Activated naive CD8-positive, alpha-beta T cell treated with anti-CD3 and anti-CD28 coated beads, Interleukin-2, amount 50 U/mL, for 24 hours (primary cell): ENCODE results near the gene MRPL30.
"Not testable (repeated sequence)": the region's sequence is repeated elsewhere in the genome, so short reads cannot be mapped to it uniquely, and the experiment has no call there.

Experiments used
- ATAC-seq: fragments of 150-1000 bp; cut with Tn5 transposase; one replicate; pipeline ENCODE4 v1.10.0; 2021
- DNase-seq: peaks from one replicate; pipeline ENCODE4 v3.0.0; 2021
- H3K27ac Mint-ChIP-seq: one replicate; pipeline ENCODE4 v1.8.0; 2021; ENCODE audit warnings: mild to moderate bottlenecking, mixed read lengths
- H3K27me3 Mint-ChIP-seq: one replicate; pipeline ENCODE4 v1.8.0; 2021; ENCODE audit warnings: mixed read lengths
- H3K36me3 Mint-ChIP-seq: one replicate; pipeline ENCODE4 v1.8.0; 2021; ENCODE audit warnings: low read depth, mixed read lengths
- H3K4me1 Mint-ChIP-seq: one replicate; pipeline ENCODE4 v1.8.0; 2021; ENCODE audit warnings: mixed read lengths
- H3K4me3 Mint-ChIP-seq: one replicate; pipeline ENCODE4 v1.8.0; 2021; ENCODE audit warnings: mild to moderate bottlenecking, moderate library complexity, mixed read lengths
- H3K9me3 Mint-ChIP-seq: one replicate; pipeline ENCODE4 v1.8.0; 2021; ENCODE audit warnings: mixed read lengths

The MRPL30 gene

DNA sequence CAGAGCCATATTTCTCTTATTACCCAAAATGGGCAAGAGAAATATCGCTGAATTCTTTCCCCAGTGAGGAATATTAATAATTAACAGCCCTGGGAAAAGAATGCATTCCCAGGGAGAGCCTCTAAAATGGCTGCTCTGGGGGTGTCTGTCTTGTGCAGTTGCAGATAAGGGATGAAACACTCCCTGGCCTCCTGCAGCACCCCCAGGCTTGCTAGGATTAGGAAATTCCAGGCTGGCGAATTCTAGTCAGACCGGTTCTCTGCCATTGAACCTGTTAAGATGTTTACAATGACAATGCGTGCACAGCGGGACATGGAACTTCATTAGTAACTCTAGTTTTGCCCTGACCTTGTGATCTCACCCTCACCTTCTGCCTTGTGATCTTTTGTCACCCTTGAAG, 24.5 kb downstream of the MRPL30 start:
- no peak overlapping the region for H3K4me3 Mint-ChIP-seq
- no peaks in the 10 kb centered on the region for H3K9me3 Mint-ChIP-seq
- no peak for DNase-seq
- H3K27me3 Mint-ChIP-seq = no peaks in the 10 kb centered on the region
- H3K36me3 Mint-ChIP-seq = peaks cover 21% of the 10 kb centered on the region
- no peak overlapping the region for H3K27ac Mint-ChIP-seq
- H3K4me1 Mint-ChIP-seq = no peaks in the 10 kb centered on the region
- ATAC-seq = no peak

DNA sequence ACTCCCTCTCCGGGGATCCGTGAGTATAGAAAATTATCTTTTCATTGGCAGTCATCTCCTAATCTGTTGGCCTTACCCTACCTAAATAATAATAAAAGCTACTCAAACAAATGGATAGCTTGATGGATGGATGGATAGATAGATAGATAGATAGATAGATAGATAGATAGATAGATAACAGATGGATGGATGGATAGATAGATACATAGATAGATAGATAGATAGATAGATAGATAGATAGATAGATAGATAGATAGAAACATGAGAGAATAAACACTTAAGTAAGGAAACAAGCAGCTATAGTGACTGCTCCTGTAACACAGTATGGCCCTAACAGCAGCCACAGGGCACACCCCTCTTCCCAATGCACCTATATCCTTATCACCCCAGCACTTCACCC, 35.1 kb downstream of the MRPL30 start:
- no peak for DNase-seq
- Mint-ChIP-seq H3K4me1 (no peaks in the 10 kb centered on the region), H3K9me3 (no peaks in the 10 kb centered on the region), H3K27ac (no peak overlapping the region), H3K4me3 (no peak overlapping the region), H3K27me3 (no peaks in the 10 kb centered on the region), H3K36me3 (peaks cover 9% of the 10 kb centered on the region)
- ATAC-seq = no peak

DNA sequence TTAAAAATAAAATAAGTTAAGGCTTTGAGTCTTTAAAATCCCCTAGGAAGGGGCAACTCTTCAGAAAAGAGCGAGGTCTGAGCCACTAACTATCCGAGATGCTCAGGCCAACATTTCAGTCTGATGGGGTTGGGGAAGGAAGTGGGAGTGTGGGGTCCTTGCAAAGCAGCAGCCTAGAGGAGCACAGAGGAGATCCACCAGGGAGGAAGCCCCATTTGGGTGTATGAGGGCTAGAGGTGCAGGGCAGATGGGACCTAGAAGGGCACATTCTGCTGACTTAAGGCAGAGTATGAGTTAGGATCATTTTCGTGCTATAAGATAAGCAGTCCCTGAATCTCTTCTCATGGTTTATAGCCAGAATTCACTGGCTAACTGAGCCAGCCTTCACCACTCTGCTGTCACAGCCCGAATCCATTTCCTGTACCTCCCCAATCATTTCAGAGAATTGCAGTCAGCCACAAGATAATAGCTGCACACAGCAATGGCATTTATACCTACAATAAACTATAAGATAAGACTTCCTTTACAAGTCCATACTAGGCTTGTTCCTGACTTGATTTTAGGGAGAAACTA, 37.0 kb downstream of the MRPL30 start:
- Mint-ChIP-seq H3K9me3 (no peaks in the 10 kb centered on the region), H3K27ac (no peak overlapping the region), H3K27me3 (no peaks in the 10 kb centered on the region), H3K4me3 (no peak overlapping the region), H3K4me1 (no peaks in the 10 kb centered on the region), H3K36me3 (peaks cover 13% of the 10 kb centered on the region)
- ATAC-seq (no peak), DNase-seq (no peak)

DNA sequence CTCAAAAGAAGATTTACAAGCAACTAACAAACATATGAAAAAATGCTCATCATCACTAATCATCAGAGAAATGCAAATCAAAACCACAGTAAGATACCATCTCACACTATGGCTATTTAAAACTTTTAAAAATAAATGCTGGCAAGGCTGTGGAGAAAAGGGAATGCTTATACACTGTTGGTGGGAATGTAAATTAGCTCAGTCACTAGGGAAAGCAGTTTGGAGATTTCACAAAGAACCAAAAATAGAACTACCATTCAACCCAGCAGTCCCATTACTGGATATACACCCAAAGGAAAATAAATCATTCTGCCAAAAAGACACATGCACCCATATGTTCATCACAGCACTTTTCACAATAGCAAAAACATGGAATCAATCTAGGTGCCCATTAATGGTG, 52.2 kb downstream of the MRPL30 start:
- not testable (repeated sequence) for DNase-seq, H3K36me3 Mint-ChIP-seq, ATAC-seq, H3K4me1 Mint-ChIP-seq, H3K27ac Mint-ChIP-seq, H3K4me3 Mint-ChIP-seq, H3K27me3 Mint-ChIP-seq
- peaks cover 24% of the 10 kb centered on the region for H3K9me3 Mint-ChIP-seq

DNA sequence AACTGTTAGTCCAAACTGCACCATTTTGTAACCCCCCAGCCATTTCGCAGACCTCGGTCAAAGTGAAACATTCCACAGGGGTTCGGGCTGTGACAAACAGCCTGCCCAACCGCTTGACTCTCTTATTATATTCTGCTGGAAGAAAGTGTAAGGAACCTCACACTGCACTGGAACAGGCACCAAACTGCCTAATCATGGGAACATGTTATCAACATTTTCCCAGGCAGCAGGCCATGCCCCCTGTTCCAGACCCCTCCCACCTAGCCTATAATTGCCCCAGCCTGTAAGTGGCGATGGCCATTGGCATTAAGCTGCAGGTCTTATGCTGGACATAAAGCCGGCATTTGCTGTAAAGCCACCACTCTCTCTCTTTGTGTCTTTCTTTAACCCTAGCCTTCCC, 57.6 kb downstream of the MRPL30 start:
- Mint-ChIP-seq H3K4me3 (no peak overlapping the region), H3K27ac (no peak overlapping the region), H3K9me3 (peaks cover 7% of the 10 kb centered on the region), H3K36me3 (no peaks in the 10 kb centered on the region), H3K27me3 (no peaks in the 10 kb centered on the region), H3K4me1 (no peaks in the 10 kb centered on the region)
- ATAC-seq (no peak), DNase-seq (no peak)

DNA sequence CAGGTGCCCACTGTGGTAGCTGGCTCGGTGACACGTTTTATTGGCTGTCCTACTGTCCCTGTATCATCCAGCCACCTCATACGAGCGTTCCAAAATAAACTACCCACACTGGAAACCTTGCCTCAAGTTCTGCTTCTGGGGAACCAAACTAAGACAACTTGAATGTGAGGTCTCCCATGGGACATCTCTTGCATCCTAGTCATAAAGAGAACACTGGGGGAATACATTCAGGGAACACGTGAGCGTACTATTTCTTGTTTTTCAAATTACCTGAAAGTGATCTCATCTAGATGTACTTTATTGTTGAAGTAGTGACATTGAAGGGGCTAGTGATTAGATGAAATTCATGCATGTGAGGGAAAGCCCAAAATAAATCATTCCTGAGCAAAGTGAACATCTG, 59.4 kb downstream of the MRPL30 start:
- H3K4me3 Mint-ChIP-seq = no peak overlapping the region
- H3K27me3 Mint-ChIP-seq = no peaks in the 10 kb centered on the region
- DNase-seq (no peak), ATAC-seq (no peak)
- no peak overlapping the region for H3K27ac Mint-ChIP-seq
- no peaks in the 10 kb centered on the region for H3K9me3 Mint-ChIP-seq
- no peaks in the 10 kb centered on the region for H3K4me1 Mint-ChIP-seq
- no peaks in the 10 kb centered on the region for H3K36me3 Mint-ChIP-seq

DNA sequence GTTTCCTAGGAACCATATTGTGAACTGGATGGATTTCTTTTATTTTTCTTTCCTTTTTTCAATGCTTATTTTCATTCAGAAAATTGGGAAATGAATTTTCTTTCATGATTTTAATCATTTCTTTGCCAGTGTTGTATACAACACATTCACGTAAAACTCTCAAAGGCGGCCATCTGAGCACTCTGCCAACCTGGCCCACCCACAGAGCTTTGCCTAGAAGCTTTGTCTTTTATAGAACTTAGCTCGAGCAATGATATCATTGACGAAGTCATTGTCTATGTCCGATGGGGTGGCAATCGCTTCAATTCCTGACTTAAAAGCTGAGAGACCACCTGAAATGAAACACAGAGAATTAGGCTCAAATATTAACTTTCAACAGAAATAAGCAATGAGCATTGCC, 61.2 kb downstream of the MRPL30 start:
- DNase-seq (no peak), ATAC-seq (no peak)
- Mint-ChIP-seq H3K27ac (no peak overlapping the region), H3K36me3 (peaks cover 9% of the 10 kb centered on the region), H3K4me1 (no peaks in the 10 kb centered on the region), H3K9me3 (no peaks in the 10 kb centered on the region), H3K4me3 (no peak overlapping the region), H3K27me3 (no peaks in the 10 kb centered on the region)
